Mesenteric fat pad (tissue), 1 donor: ENCODE results near the gene NTHL1. TPM values are rescaled to one million over a fixed set of nuclear protein-coding genes. Genes with fewer than 3 reads are reported as not detected.

Experiments
- DNase-seq: peaks from one replicate; pipeline ENCODE4 v3.0.0-alpha.2; 2020; ENCODE audit warnings: low spot score
- long read RNA-seq: library from polyadenylated mRNA; unstranded; transcript quantifications from one replicate; pipeline ENCODE4 v2.0.0, GENCODE V29; 2020
- total RNA-seq: library from RNA; stranded (reverse); fragmentation: NEBNext Ultra II Directional; extraction: Animal tissue kit (Norgen Biotek cat#: 25700); gene quantifications from one replicate; pipeline ENCODE4 v1.2.1, GENCODE V29; 2021
- donor health status: DM: yes; HTN: yes; CAD: no.

The NTHL1 gene
- 9.9 TPM for total RNA-seq
- long read RNA-seq, transcript NTHL1-201 (6 exons, 1,067 nt): major isoform, 11 of 12 reads
- long read RNA-seq, partial matches to known transcripts: 0 of 12 reads
- long read RNA-seq, other reads (novel, unspliced or antisense): 1 of 12 reads

GRCh38 chr16:2047330-2048115, at the start of gene NTHL1, which contains the start of gene TSC2:
TSS of gene NTHL1 (minus strand) at chr16:2047834. CDS start at chr16:2047823, 11 bp downstream.
TSS of gene TSC2 (plus strand) at chr16:2047985. CDS start at chr16:2048616, 631 bp downstream.
- peak; percentile 100 for DNase-seq

- no peak for DNase-seq
Observed at GRCh38 chr16:2096853-2097595, 49.4 kb upstream of the NTHL1 start.

GRCh38 chr16:2095918-2096582, 48.4 kb upstream of the NTHL1 start:
- DNase-seq: no peak

GRCh38 chr16:2095315-2095853, 47.8 kb upstream of the NTHL1 start:
- no peak for DNase-seq

GRCh38 chr16:2093793-2094192, 46.2 kb upstream of the NTHL1 start:
- no peak for DNase-seq

GRCh38 chr16:2092866-2093265, 45.2 kb upstream of the NTHL1 start:
- DNase-seq: no peak

- DNase-seq: no peak
Observed at GRCh38 chr16:2092256-2092620, 44.6 kb upstream of the NTHL1 start.

- DNase-seq: no peak
Observed at GRCh38 chr16:2091547-2092255, 44.1 kb upstream of the NTHL1 start.

- DNase-seq: no peak
Observed at GRCh38 chr16:2090777-2091546, 43.3 kb upstream of the NTHL1 start.

GRCh38 chr16:2090481-2090776, 42.8 kb upstream of the NTHL1 start:
- DNase-seq: no peak

- DNase-seq: no peak
Observed at GRCh38 chr16:2089706-2090480, 42.3 kb upstream of the NTHL1 start.

- no peak for DNase-seq
Observed at GRCh38 chr16:2088759-2089358, 41.2 kb upstream of the NTHL1 start.

- DNase-seq: no peak
Observed at GRCh38 chr16:2087748-2088631, 40.4 kb upstream of the NTHL1 start.

- DNase-seq: no peak
Observed at GRCh38 chr16:2086812-2087747, 39.4 kb upstream of the NTHL1 start.

- DNase-seq: no peak
Observed at GRCh38 chr16:2086106-2086742, 38.6 kb upstream of the NTHL1 start.

- no peak for DNase-seq
Observed at GRCh38 chr16:2085669-2086068, 38.0 kb upstream of the NTHL1 start.
